ENCODE results near the gene KMT2C. TPM values are rescaled to one million over a fixed set of nuclear protein-coding genes. Genes with fewer than 3 reads are reported as not detected.
"Not testable (repeated sequence)": the region's sequence is repeated elsewhere in the genome, so short reads cannot be mapped to it uniquely, and the experiment has no call there.

KMT2C gene
- total RNA-seq, 2 experiments from 2014 or later = 47.5 to 105 TPM

GRCh38 chr7:152378497-152378896 is 57.3 kb downstream of the KMT2C start:
- H3K4me2 ChIP-seq (ENCODE audit: low read length); H3K9me3 ChIP-seq (ENCODE audit: low read length); BruUV-seq (replicated peaks); H3K4me3 ChIP-seq (ENCODE audit: low read depth, low read length, poor library complexity, severe bottlenecking); CTCF ChIA-PET (ENCODE audit: unreplicated experiment); H3K27ac ChIP-seq (ENCODE audit: low read depth, low read length, poor library complexity, severe bottlenecking); DNase-seq (ENCODE audit: low spot score); H2AFZ ChIP-seq (ENCODE audit: low read length); H4K20me1 ChIP-seq (ENCODE audit: insufficient read depth, low read length); H3K4me1 ChIP-seq (ENCODE audit: insufficient read depth, low read length, poor library complexity, severe bottlenecking); H3K9me2 ChIP-seq (ENCODE audit: insufficient read depth, low read length); intact Hi-C loops (cut with micrococcal nuclease; ENCODE audit: unreplicated experiment); H3K36me3 ChIP-seq (ENCODE audit: insufficient read depth, low read length): not testable (repeated sequence)
- POLR2A ChIA-PET = interaction anchor here (0.7 kb wide), 1 partner anchor 16 kb away, joined by 3 read pairs; no protein-coding TSS in a partner anchor
- peaks cover 96% of the 10 kb centered on the region for H3K79me2 ChIP-seq (ENCODE audit: insufficient read depth, low read depth, low read length)

GRCh38 chr7:152376716-152377484 is 58.9 kb downstream of the KMT2C start:
- H3K4me1 ChIP-seq (ENCODE audit: insufficient read depth, low read length, poor library complexity, severe bottlenecking); H3K36me3 ChIP-seq (ENCODE audit: insufficient read depth, low read length); H2AFZ ChIP-seq (ENCODE audit: low read length); H3K9me2 ChIP-seq (ENCODE audit: insufficient read depth, low read length); DNase-seq (ENCODE audit: low spot score); CTCF ChIA-PET (ENCODE audit: unreplicated experiment); H3K4me2 ChIP-seq (ENCODE audit: low read length); H3K9me3 ChIP-seq (ENCODE audit: low read length); intact Hi-C loops (cut with micrococcal nuclease; ENCODE audit: unreplicated experiment); H3K27ac ChIP-seq (ENCODE audit: low read depth, low read length, poor library complexity, severe bottlenecking); H3K4me3 ChIP-seq (ENCODE audit: low read depth, low read length, poor library complexity, severe bottlenecking); BruUV-seq (replicated peaks); H4K20me1 ChIP-seq (ENCODE audit: insufficient read depth, low read length): not testable (repeated sequence)
- POLR2A ChIA-PET = interaction anchor here (0.6 to 0.8 kb wide), 2 partner anchors 19 to 29 kb away, joined by 3 to 4 read pairs; no protein-coding TSS in a partner anchor
- H3K79me2 ChIP-seq (ENCODE audit: insufficient read depth, low read depth, low read length) = peaks cover 96% of the 10 kb centered on the region

DNA sequence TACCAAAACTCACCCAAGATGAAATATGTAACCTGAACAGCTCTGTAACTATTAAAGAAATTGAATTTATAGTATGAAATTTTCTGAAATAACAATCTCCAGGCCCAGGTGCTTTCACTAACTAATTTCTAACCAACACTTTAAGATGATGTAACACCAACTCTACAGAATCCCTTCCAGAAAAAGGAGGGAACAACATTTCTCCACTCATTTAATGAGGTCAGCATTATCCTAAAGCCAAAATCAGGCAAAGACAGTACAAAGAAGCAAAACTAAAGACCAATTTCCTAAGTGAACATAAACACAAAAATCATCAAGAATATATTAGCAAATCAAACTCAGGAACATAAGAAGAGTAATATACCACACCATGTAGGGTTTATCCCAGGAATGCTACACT is 65.5 kb downstream of the KMT2C start:
- no peak for DNase-seq (ENCODE audit: low spot score)
- H3K4me2 ChIP-seq (ENCODE audit: low read length) = no peak overlapping the region
- no peaks in the 10 kb centered on the region for H3K9me3 ChIP-seq (ENCODE audit: low read length)
- CTCF ChIA-PET (ENCODE audit: unreplicated experiment) = no interaction called here
- no peak overlapping the region for H3K4me3 ChIP-seq (ENCODE audit: low read depth, low read length, poor library complexity, severe bottlenecking)
- H4K20me1 ChIP-seq (ENCODE audit: insufficient read depth, low read length) = peaks cover 23% of the 10 kb centered on the region
- no peaks in the 10 kb centered on the region for H3K4me1 ChIP-seq (ENCODE audit: insufficient read depth, low read length, poor library complexity, severe bottlenecking)
- intact Hi-C loops (cut with micrococcal nuclease; ENCODE audit: unreplicated experiment) = no loop called here
- TF ChIP-seq, protein P1, sequence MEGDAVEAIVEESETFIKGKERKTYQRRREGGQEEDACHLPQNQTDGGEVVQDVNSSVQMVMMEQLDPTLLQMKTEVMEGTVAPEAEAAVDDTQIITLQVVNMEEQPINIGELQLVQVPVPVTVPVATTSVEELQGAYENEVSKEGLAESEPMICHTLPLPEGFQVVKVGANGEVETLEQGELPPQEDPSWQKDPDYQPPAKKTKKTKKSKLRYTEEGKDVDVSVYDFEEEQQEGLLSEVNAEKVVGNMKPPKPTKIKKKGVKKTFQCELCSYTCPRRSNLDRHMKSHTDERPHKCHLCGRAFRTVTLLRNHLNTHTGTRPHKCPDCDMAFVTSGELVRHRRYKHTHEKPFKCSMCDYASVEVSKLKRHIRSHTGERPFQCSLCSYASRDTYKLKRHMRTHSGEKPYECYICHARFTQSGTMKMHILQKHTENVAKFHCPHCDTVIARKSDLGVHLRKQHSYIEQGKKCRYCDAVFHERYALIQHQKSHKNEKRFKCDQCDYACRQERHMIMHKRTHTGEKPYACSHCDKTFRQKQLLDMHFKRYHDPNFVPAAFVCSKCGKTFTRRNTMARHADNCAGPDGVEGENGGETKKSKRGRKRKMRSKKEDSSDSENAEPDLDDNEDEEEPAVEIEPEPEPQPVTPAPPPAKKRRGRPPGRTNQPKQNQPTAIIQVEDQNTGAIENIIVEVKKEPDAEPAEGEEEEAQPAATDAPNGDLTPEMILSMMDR (conservative IDR thresholded peaks at IDR 0.05; ENCODE audit: low read length) = no peak
- no peak overlapping the region for H2AFZ ChIP-seq (ENCODE audit: low read length)
- H3K79me2 ChIP-seq (ENCODE audit: insufficient read depth, low read depth, low read length) = peaks cover 100% of the 10 kb centered on the region
- POLR2A ChIA-PET = no interaction called here
- H3K36me3 ChIP-seq (ENCODE audit: insufficient read depth, low read length) = peaks cover 11% of the 10 kb centered on the region
- no TSS peak for BruUV-seq (replicated peaks)
- no peaks in the 10 kb centered on the region for H3K9me2 ChIP-seq (ENCODE audit: insufficient read depth, low read length)
- H3K27ac ChIP-seq (ENCODE audit: low read depth, low read length, poor library complexity, severe bottlenecking) = no peak overlapping the region

DNA sequence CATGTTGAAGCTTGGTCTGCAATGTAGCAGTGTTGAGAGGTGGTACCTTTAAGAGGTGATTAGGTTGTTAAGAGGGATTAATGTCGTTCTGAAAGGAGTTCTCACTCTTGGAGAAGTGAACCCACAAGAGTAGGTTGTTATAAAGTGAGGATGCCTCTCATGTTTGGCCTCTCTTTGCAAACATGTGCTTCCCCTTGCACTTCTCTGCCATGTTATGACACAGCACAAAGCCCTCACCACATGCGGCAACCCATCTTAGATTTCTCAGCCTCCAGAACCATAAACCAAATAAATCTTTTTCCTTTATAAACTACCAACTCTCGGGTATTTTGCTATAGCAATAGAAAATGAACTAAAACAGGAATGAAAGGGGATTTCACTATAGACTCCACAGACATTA is 66.3 kb downstream of the KMT2C start:
- POLR2A ChIA-PET = interaction anchor here (0.7 kb wide), 1 partner anchor 56 kb away, joined by 3 read pairs; no protein-coding TSS in a partner anchor
- peaks cover 23% of the 10 kb centered on the region for H4K20me1 ChIP-seq (ENCODE audit: insufficient read depth, low read length)

More for the DNA sequence above, 66.3 kb downstream of the KMT2C start:
- Histone ChIP-seq H3K27ac (ENCODE audit: low read depth, low read length, poor library complexity, severe bottlenecking) (no peak overlapping the region), H3K4me1 (ENCODE audit: insufficient read depth, low read length, poor library complexity, severe bottlenecking) (no peaks in the 10 kb centered on the region), H3K9me3 (ENCODE audit: low read length) (no peaks in the 10 kb centered on the region), H3K79me2 (ENCODE audit: insufficient read depth, low read depth, low read length) (peaks cover 100% of the 10 kb centered on the region), H2AFZ (ENCODE audit: low read length) (no peak overlapping the region), H3K36me3 (ENCODE audit: insufficient read depth, low read length) (peaks cover 11% of the 10 kb centered on the region), H3K9me2 (ENCODE audit: insufficient read depth, low read length) (no peaks in the 10 kb centered on the region), H3K4me2 (ENCODE audit: low read length) (no peak overlapping the region), H3K4me3 (ENCODE audit: low read depth, low read length, poor library complexity, severe bottlenecking) (no peak overlapping the region)
- CTCF ChIA-PET (ENCODE audit: unreplicated experiment) = no interaction called here
- intact Hi-C loops (cut with micrococcal nuclease; ENCODE audit: unreplicated experiment) = no loop called here
- BruUV-seq (replicated peaks) = no TSS peak
- TF ChIP-seq EZH2phosphoT487 (IDR thresholded peaks at IDR 0.05; ENCODE audit: borderline replicate concordance, low read depth, low read length) = no peak
- TF ChIP-seq, protein P1 (conservative IDR thresholded peaks at IDR 0.05; ENCODE audit: low read length) = no peak
- no peak for DNase-seq (ENCODE audit: low spot score)

Measured in OCI-LY7 (cell line).